Body of pancreas (tissue), 4 donors: ENCODE data around the gene NKAIN2.

Source experiments
- CTCF ChIP-seq, 7 experiments: fragments of 450-650 bp in 4 of 7; fragments of 200-600 bp in 3 of 7; sonication (generic) in 3 of 7; IDR thresholded peaks; one replicate each; pipeline ENCODE4 v1.5.1; 2016 to 2019; ENCODE audit warnings: antibody characterized with exemption in 7 of 7
- POLR2A ChIP-seq, 3 donors: fragments of 450-650 bp; IDR thresholded peaks; one replicate each; pipeline ENCODE4 v1.6.1; 2016; ENCODE audit warnings: antibody characterized with exemption in 3 of 3, mild to moderate bottlenecking in 2 of 3

GRCh38 chr6:124738482-124738881 lies 934.8 kb downstream of the NKAIN2 start:
- no peak for TF ChIP-seq CTCF (IDR thresholded peaks at IDR 0.05)
- TF ChIP-seq POLR2A (IDR thresholded peaks at IDR 0.05) = no peak
